NCI-H2107 treated with DMSO at 0.1 percent for 48 hours (cell line): ENCODE data around the gene PRPSAP1.
"Not testable (repeated sequence)": the region's sequence is repeated elsewhere in the genome, so short reads cannot be mapped to it uniquely, and the experiment has no call there.

ENCODE experiments used
- DNase-seq: peaks from one replicate; lab custom pipeline; 2025; ENCODE audit not compliant: unreplicated experiment; lab: John Stamatoyannopoulos, UW

PRPSAP1 gene

DNA sequence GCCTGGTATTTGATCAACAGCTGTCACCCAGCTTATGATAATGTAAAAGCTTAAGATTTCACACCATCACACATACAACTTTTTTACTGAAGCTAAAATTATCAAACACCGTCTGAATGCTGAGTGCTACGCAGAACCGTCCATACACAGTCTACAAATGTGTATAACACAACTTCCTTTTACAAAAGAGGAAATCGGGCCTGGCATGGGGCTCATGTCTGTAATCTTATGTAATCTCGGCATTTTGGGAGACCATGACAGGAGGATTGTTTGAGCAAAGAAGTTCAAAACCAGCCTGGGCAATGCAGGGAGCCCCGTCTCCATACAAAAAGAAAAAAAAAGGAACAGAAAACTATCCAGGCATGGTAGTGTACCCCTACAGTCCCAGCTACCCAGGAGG is 26.0 kb downstream of the PRPSAP1 start:
- DNase-seq, result no peak

DNA sequence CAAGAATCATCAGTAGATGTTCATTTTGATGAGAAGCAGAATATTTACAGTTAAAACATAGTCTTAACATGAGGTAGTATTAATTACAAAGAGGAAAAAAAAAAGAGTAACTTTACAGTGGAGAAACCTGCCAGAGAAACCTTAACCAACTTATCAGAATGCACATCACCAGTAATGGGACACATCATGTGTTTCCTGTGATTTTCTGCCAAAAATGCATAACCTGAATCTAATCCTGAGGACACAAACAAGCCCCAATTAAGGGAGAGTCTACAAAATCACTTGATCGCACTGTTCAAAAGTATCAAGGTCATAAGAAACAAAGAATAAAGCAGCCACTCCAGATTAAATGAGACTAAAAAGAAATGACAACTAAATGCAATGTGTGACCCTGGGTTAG is 27.4 kb downstream of the PRPSAP1 start:
- no peak for DNase-seq

DNA sequence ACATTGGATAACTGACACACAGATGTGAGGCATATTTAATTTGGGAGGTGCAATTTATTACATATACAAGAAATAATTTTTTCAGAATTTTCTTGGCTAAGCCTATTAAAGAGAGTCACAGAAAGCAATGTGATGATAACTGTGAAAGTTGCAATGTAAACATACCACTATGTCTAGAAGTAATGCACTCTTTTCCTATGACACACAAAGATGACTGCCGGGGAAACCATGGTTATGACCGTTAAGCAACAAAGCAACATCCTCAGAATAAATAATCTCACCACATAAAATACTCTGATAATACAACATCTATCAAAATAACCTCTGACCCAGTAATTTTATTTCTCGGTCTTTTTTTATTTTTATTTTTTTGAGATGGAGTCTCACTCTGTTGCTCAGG is 35.1 kb downstream of the PRPSAP1 start:
- no peak for DNase-seq

GRCh38 chr17:76317535-76317934 is 36.2 kb downstream of the PRPSAP1 start:
- DNase-seq, result no peak

GRCh38 chr17:76314392-76315227 is 39.1 kb downstream of the PRPSAP1 start:
- no peak for DNase-seq

DNA sequence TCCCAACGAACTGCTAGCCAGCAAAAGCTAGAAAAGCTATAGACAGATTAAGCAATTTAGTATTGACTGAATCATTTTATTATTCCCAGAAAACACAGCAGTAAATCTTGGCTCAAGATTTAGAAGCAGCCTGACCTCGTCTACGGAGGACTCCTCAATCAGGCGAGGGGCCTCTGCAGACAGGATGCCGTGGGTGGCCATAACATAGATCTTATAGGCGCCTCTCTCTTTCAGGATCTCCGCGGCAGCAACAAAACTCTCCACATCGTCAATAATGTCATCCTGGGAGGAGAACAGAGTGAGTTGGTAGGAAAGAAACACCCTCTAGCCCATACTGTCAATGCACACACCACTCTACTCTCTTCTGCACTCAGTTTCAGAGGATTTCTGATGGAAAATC is 41.0 kb downstream of the PRPSAP1 start:
- no peak for DNase-seq

- DNase-seq, result no peak
These were observed 44.3 kb downstream of the PRPSAP1 start for GRCh38 chr17:76309461-76309860.

DNA sequence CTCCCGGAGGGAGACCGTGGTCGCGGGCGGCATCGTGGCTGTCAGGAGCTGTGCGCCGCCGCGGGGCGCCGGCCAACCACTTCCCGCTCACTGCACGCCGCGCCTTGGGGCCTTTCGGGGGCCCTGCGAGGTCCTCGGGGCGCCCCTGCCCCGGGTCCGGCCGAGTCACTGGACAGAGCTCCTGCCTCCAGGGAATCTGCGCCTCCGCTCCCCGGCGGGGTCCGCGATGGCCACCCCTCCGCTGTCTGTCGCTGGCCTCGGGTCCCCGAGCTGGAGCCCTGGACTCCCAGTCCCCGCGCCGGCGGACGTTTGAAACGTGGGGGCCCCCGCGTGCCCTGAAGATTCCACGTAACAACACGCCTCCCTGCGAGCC is 45.8 kb downstream of the PRPSAP1 start, which contains the start of gene QRICH2:
TSS of gene QRICH2 (minus strand) at position 311 of the 373 bp plus-strand sequence. CDS start at position 33, 278 bp downstream.
- DNase-seq, result no peak

DNA sequence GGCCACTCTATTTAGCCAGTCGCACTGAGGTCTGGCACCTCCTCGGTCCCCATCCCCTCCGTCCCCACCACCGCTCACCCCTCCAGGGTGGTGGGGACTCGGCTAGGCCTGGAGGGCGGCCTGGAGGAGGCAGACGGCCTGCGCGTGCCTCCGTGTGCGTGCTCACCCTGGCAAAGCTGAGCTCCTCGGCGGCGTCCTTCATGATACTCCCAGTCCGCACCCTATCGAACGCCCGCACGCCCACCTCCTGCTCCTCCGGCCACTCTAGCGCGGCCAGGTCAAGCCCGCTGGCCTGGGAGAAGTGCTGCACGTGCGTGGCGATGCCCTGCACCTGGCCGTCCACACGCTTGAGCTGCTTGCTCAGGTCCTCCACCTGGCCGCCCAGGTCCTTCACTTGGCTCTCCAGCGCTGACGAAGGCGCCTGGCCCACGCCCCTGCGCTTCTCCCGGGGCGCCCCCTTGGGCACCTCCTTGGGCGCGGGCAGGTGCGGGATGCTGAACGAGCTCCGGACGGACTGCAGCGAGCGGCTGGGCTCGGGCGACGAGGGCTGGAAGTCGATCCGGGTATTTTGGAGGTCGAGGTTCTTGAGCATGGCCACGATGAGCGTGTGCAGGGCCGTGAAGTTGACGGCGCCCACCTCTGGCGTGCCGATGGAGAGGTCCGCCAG is 46.3 kb downstream of the PRPSAP1 start:
- DNase-seq, result no peak

GRCh38 chr17:76305135-76305454 is 48.6 kb downstream of the PRPSAP1 start:
- DNase-seq, result not testable (repeated sequence)

- DNase-seq, result no peak
These were observed 49.2 kb downstream of the PRPSAP1 start for GRCh38 chr17:76304226-76305134.

DNA sequence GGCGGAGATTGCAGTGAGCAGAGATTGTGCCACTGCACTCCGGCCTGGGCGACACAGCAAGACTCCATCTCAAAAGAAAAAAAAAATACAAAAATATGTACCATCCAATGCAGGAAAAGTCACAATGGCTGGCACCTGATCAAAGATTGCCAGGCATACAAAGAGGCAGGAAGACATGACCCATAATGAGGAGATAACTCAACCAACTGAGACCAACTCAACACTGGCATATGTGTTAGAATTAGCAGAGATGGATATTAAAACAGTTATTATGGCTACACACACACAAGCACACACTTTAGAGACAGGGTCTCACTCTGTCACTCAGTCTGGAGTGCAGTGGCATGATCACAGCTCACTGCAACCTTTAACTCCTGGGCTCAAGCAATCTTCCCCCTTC is 56.3 kb downstream of the PRPSAP1 start:
- no peak for DNase-seq

GRCh38 chr17:76296889-76297288 is 56.8 kb downstream of the PRPSAP1 start:
- no peak for DNase-seq

GRCh38 chr17:76296186-76296585 is 57.5 kb downstream of the PRPSAP1 start:
- DNase-seq, result no peak

DNA sequence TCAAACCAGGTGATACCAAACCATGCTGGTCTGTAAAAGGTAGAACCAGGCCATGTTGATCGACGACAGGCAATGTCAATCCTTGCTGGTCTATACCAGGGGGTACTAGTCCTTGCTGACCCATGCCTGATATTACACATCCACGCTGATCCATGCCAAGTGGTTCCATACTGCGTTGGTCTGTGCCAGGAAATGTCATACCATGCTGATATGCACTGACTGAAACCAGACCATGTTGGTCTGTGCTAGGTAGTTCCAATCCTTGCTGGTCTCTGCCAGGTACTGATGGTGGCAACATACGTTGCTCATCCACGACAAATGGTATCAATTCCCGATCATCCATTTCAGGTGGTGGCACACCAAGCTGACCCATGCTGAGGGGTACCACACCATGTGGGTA is 60.6 kb downstream of the PRPSAP1 start:
- DNase-seq, result no peak

GRCh38 chr17:76292567-76292966 is 61.1 kb downstream of the PRPSAP1 start:
- no peak for DNase-seq

DNA sequence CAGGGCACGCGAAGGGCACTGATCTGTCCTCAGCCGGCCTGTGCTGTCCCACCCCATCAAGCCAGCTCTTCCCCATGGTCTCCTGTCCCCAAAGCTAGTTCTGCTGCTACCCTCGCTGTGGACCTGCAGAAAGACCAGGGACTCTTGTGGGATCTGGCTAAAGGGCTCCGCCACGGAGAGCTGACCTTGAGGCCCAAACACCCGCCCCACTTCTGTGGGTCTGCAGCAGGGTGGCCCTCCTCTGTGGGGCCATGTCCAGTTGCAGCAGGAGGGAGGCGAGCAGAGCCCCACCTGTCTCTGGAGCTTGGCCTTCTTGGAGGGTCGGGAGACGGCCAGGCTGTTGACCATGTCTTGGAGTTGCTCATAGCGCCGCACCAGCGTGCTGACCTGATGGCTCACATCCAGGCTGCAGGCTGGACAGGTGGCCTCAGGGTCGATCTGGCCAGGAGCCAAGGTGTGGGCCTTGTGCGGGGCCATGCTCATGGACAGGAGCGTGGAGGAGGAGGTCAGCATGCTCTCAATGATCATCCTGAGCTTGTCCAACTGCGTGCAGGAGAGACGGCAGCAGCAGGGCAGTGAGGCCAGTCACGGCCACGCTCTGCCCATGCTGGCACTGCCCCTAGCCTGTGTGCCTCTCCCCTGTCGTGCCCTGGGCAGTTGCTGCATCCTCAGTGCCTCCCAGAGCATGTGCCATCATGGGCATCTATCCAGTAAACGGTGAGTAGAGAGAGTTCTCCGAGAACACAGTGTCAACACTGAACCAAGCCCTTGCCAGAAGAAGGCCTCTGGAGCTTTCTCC is 71.9 kb downstream of the PRPSAP1 start:
- no peak for DNase-seq

DNA sequence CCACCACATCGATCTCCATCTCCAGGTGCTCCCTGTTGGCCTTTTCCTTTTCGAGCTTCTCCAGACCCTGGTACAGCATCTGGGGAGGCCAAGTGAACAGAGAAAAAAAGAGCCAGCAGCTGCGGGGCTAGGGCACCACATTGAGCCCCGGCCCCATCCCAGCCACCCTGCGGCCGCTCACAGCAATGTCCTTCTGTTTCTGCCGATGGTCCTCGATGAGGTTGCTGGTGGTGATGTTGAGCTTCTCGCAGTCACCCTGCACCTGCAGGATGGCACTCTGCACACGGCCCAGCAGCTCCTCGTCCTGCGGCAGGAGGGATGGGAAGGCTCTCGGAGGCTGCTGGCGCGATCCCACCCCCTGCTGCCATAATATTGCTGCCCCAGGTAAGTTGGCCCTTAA is 73.1 kb downstream of the PRPSAP1 start:
- DNase-seq, result no peak

DNA sequence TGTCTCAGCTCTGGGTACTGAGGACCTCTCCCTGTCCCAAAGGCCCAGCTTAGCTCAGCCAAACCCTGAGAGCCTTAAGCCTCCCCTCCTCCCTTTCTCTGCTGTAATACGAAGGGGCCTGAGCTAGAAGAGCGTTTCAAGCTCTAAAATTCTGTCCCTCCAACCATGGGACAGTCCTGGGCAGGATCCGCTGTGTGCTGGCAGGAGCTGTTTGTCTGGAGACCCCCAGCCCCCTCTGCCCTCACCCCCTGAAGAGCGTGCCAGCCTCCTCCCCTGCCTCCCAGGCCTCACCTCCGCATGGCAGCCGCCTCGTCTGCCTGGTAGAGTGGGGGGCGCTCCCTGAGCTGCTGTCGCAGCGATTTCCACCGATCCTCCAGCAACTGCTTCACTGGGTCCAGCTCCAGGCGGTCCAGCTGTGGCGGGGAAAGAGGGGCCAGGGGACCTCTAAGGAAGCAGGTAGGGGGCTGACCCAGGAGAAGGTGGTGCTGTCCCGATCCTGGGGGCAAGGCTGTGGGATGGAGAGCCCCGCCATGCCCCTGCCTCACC is 73.9 kb downstream of the PRPSAP1 start:
- DNase-seq, result no peak

DNA sequence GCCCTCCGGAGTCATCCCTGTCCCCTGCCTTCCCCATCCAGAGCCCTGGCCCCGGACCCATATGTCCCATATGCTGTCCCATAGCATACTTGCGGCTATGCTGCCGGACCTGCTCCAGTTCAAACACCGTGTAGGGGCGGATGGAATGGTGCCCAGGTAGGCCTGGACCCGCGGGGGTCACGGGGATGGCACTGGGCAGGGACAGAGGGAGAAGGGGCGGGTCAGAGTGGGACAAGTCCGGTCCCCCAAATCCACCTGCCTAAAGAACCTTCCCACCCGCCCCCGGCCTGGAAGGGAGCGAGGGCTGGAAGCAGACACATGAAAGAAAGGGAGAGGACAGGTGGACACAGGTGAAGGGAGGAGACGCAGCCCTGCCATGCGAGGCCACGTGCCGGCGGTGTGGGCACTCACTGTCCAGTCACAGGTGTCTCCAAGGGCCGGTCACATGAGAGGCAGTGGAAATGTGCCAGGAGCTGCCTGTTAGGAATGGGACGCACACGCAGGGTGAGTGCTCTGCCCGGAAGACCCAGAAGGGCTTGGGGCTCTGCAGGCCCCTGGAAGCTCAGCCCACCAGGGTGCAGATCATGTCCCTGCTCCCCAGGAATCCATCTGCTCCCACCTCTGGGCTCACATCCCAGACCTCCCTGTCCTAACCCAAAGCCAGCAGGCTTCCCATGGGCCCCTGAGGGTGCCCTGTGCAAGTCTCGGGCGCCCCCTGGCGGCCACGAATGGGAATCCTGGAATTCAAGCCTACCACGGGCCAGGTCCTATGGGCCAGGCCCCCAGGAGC is 74.6 kb downstream of the PRPSAP1 start:
- DNase-seq, result peak; percentile 44
